HFF-Myc (cell line): ENCODE data around the gene SRC.

Experiments
- DNase-seq: peaks from one replicate; pipeline ENCODE4 v3.0.0-alpha.2; 2011; ENCODE audit warnings: low read depth; ENCODE audit errors: extremely low read depth
- H3K4me3 ChIP-seq: replicated peaks from 2 replicates; pipeline ENCODE4 v1.5.1; 2011; ENCODE audit warnings: low read depth, mild to moderate bottlenecking, control low read depth, low read length
- TF ChIP-seq, protein P1 (sequence below): IDR thresholded peaks from 2 replicates; pipeline ENCODE4 v1.5.1; 2012; ENCODE audit warnings: mild to moderate bottlenecking, low read depth, low read length, control low read depth; ENCODE audit errors: missing control alignments

SRC gene

DNA sequence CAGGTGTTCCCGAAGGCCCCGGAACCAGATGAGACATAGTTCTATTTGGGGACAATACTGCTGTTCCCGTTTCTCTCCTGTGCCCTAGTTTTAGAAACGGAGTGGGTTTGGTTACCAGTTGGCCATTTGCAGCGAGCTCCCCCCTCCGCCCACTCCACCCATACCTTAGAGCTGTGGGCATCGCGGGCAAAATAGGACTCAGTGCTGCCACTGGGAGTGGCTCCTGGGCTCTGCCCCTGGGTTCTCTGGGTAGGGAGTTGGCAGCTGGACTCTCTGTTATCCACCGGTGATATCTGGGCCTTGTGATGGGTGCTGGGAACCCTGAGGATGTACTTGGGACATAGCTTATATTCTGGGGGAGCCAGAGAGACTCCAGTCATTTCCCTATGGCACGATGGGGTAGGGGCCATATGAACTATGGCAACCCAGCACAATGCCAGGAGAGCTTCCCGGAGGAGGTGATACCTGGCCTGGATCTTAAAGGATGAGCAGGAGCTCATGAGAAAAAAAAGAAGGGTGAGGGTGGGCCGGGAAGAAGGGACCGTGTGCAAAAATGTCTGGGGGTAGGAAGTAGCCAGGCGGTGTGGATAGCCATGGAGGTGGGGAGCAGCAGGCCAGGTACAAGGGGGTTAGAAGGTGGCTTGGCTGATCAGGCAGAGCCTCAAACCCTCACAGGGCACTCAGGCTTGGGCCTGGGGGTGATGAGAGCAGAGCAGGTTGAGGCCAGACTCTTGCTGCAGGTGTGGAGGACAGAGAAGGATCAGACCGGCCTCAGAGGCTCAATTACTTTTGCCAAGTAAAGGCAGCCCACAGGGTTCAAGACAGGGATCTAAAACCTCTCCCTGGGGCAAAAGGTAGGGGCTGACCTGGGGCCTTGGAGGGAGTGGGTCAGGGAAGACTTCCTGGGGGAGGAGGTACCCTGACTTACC, 9.6 kb downstream of the SRC start:
- H3K4me3 ChIP-seq, result no peak overlapping the region
- TF ChIP-seq, protein P1, sequence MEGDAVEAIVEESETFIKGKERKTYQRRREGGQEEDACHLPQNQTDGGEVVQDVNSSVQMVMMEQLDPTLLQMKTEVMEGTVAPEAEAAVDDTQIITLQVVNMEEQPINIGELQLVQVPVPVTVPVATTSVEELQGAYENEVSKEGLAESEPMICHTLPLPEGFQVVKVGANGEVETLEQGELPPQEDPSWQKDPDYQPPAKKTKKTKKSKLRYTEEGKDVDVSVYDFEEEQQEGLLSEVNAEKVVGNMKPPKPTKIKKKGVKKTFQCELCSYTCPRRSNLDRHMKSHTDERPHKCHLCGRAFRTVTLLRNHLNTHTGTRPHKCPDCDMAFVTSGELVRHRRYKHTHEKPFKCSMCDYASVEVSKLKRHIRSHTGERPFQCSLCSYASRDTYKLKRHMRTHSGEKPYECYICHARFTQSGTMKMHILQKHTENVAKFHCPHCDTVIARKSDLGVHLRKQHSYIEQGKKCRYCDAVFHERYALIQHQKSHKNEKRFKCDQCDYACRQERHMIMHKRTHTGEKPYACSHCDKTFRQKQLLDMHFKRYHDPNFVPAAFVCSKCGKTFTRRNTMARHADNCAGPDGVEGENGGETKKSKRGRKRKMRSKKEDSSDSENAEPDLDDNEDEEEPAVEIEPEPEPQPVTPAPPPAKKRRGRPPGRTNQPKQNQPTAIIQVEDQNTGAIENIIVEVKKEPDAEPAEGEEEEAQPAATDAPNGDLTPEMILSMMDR, result no peak
- no peak for DNase-seq

DNA sequence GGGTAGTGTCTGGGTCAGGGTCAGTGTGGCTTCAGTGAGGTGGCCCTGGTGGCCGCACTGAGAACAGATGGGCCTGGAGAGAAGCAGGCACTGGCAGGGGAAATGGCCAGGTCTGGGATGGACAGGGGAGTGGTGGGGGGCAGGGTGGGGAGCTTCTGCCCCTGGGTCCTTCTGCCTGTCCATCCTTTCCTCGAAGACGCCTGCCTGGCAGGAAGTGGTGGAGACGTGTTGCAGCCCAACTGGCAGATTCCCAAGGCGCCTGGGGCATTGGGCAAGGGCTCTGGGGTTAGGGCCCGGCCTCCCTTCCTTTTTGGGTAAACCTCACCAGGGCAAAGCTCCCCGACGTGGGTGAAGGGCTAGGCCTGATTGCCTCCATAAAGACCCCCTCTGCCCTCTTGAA, 10.4 kb downstream of the SRC start:
- TF ChIP-seq, protein P1, result no peak
- no peak overlapping the region for H3K4me3 ChIP-seq
- DNase-seq, result no peak

DNA sequence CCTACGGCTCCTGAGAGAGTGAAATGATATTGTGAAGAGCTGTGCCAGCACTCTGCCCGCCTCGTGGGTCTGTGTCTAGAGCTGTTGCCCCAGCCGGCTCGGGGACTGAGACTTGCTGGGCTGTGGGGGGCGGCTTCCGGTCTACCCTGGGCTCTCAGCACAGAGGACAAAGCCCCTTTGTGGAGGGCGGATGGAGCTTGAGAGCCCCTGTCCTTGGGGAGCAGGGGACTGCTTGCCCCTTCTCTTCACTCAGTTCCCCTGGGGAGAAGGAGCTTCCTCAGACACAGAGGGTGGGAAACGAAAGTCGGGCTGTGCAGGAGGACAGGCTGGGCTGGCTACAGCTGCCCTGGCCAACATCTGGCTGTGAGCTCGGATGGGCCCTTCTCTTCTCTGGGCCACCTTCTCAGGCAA, 11.0 kb downstream of the SRC start:
- no peak overlapping the region for H3K4me3 ChIP-seq
- TF ChIP-seq, protein P1, result no peak
- no peak for DNase-seq

DNA sequence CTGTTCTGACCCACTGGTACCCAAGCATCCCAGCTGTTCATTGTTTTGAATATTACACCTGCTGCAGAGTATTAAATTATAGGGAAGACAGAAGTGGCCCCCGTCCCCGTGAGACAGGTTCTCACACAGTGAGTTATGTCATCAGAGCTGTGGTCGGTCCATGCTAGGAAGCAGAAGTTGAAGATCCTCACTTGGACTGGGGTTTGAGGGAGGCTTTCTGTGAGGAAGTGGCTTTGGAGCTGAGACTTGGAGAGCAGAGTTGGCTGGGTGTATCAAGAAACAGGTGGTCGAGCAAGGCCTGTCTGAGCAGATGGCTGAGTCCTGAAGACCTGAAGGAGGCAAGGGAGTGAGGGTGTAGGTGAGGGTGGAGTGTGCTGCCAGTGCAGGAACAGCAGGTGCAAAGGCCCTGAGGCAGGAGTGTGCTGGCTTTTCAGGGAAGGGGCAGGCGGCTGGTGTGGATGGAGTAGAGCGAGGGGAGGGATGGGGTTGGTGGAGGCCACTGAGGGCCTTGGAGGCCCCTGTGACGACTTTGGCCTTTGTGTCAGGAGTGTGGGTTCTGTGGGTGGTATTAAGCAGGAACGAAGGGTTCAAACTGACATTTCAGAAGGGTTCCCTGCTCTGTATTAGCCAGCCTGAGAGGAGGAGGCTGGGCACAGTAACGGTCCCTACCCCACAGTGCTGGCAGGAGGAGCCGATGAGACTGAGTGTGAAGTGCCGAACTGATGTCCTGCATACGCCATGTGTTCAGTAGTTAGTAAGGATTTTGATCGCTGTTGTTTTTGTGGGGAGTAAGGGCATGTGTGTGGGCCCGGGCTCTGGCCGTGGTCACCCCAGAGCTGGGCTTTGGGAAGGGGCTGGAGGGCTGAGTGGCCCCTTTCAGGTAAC, 11.8 kb downstream of the SRC start:
- no peak for DNase-seq
- no peak overlapping the region for H3K4me3 ChIP-seq
- TF ChIP-seq, protein P1, result no peak

DNA sequence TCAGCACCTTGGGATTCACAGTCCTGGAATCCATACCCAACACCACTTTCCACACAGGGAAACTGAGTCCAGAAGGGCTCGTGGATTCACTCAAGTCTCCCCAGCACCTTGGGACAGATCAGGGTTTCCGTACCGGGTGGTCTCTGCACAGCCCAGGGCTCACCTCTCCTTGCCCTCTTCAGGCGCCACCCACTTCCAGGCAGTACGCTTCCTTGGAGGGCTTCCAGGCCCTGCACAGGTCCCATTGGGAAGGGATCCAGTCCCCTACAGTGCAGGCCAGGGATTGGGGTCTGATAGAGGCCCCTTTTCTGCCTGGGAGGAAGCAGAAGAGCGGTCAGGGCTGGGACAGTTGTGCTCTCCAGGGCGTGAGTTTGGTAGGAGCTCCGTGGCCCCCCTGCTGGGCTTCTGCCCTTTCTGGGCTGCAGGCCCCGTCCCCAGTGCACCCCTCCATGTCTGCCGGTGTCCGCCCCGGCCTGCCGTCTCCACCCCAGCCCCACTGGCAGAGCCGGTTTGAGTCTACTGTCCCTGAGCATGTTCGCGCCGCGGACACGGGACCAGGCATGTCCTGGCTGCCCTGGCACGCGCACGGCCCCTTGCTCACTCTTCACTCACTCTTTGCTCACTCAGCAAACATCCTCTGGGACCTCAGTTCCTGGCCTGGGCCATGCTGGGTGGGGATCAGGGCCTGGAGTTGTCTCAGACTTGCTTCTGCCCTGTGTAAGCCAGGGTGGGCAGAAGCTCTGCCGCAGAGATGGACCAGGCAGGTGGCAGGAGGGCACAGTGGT, 12.6 kb downstream of the SRC start:
- TF ChIP-seq, protein P1, result no peak
- no peak for DNase-seq
- H3K4me3 ChIP-seq, result no peak overlapping the region

DNA sequence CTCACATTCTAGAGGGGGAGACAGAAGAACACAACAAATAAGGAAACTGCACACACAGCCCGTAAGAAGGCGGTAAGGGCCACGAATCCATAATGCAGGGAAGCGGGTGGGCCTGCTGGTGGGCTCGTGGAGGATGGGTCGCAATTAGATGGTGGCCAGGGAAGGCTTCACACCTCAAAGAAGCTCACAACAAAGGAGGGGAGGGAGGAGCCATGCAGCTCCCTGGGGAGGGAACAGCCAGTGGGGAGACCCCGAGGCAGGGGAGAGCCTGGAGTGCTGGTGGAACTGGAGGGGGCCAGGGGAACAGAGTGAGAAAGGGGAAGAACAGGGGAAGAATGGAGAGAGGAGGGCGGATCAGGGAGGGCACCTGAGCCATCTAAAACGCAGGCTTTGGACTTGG, 13.4 kb downstream of the SRC start:
- TF ChIP-seq, protein P1, result no peak
- H3K4me3 ChIP-seq, result no peak overlapping the region
- DNase-seq, result no peak
